OCI-LY1 (cell line): ENCODE results near the gene COX14.

Experiments used
- H2AFZ ChIP-seq: fragments of 200-600 bp; sonication (generic), shearing (Covaris generic); 2 replicates; pipeline ENCODE4 v1.6.0; 2014; ENCODE audit warnings: antibody characterized with exemption, mild to moderate bottlenecking, low read length
- H3F3A ChIP-seq: fragments of 200-600 bp; sonication (generic), shearing (Covaris generic); 2 replicates; pipeline ENCODE4 v1.6.0; 2014; ENCODE audit warnings: mild to moderate bottlenecking, antibody characterized with exemption, low read length, moderate library complexity; ENCODE audit not compliant: insufficient read depth
- H3K27ac ChIP-seq: fragments of 200-600 bp; sonication (generic); 2 replicates; pipeline ENCODE4 v1.5.1; 2014; ENCODE audit warnings: low read length, mixed run types, mild to moderate bottlenecking, low read depth; ENCODE audit not compliant: poor library complexity, severe bottlenecking
- H3K27me3 ChIP-seq: fragments of 200-600 bp; sonication (generic); 2 replicates; pipeline ENCODE4 v1.6.0; 2014; ENCODE audit warnings: antibody characterized with exemption, mild to moderate bottlenecking, low read length, moderate library complexity; ENCODE audit not compliant: insufficient read depth
- H3K36me3 ChIP-seq: fragments of 200-600 bp; sonication (generic); 2 replicates; pipeline ENCODE4 v1.6.1; 2014; ENCODE audit warnings: mild to moderate bottlenecking, antibody characterized with exemption, low read length, moderate library complexity, mixed read lengths; ENCODE audit not compliant: insufficient read depth
- H3K4me1 ChIP-seq: fragments of 200-600 bp; sonication (generic); 2 replicates; pipeline ENCODE4 v1.5.1; 2014; ENCODE audit warnings: mild to moderate bottlenecking, low read length, moderate library complexity; ENCODE audit not compliant: insufficient read depth, severe bottlenecking
- H3K4me2 ChIP-seq: fragments of 200-600 bp; sonication (generic), shearing (Covaris generic); 2 replicates; pipeline ENCODE4 v1.6.1; 2014; ENCODE audit warnings: low read length
- H3K4me3 ChIP-seq: fragments of 200-600 bp; sonication (generic); 2 replicates; pipeline ENCODE4 v1.5.1; 2014; ENCODE audit warnings: low read length, low read depth, mild to moderate bottlenecking, mixed read lengths; ENCODE audit not compliant: poor library complexity, severe bottlenecking
- H3K79me2 ChIP-seq: fragments of 200-600 bp; shearing (Covaris generic); 2 replicates; pipeline ENCODE4 v1.6.1; 2016; ENCODE audit warnings: mixed run types, low read length, mixed read lengths; ENCODE audit not compliant: insufficient read depth
- H3K9ac ChIP-seq: fragments of 200-600 bp; sonication (generic), shearing (Covaris generic); 2 replicates; pipeline ENCODE4 v1.6.1; 2014; ENCODE audit warnings: mild to moderate bottlenecking, low read length, mixed read lengths
- H3K9me2 ChIP-seq: fragments of 200-600 bp; sonication (generic), shearing (Covaris generic); 2 replicates; pipeline ENCODE4 v1.6.1; 2014; ENCODE audit warnings: low read depth, mild to moderate bottlenecking, low read length, mixed read lengths
- H3K9me3 ChIP-seq: fragments of 200-600 bp; shearing (Covaris generic); 2 replicates; pipeline ENCODE4 v1.6.1; 2014; ENCODE audit warnings: low read length, mixed read lengths
- H4K20me1 ChIP-seq: fragments of 200-600 bp; sonication (generic), shearing (Covaris generic); 2 replicates; pipeline ENCODE4 v1.6.0; 2016; ENCODE audit warnings: mild to moderate bottlenecking, low read length; ENCODE audit not compliant: insufficient read depth
- CTCF ChIP-seq: fragments of 200-600 bp; sonication (generic), shearing (Covaris generic); IDR thresholded peaks from 2 replicates; pipeline ENCODE4 v1.5.1; 2017; ENCODE audit warnings: mild to moderate bottlenecking, antibody characterized with exemption, low read length, moderate library complexity, mixed read lengths
- EZH2 ChIP-seq: fragments of 200-600 bp; sonication (generic), shearing (Covaris generic); IDR thresholded peaks from 2 replicates; pipeline ENCODE4 v1.8.0; 2017; ENCODE audit warnings: borderline replicate concordance, mixed run types, mild to moderate bottlenecking, antibody characterized with exemption, low read length, moderate library complexity, mixed read lengths

Gene COX14

GRCh38 chr12:50102131-50102531, 9.9 kb upstream of the COX14 start:
- TF ChIP-seq CTCF: no peak
- no peak for TF ChIP-seq EZH2
- H3K27ac ChIP-seq: no peak overlapping the region

DNA sequence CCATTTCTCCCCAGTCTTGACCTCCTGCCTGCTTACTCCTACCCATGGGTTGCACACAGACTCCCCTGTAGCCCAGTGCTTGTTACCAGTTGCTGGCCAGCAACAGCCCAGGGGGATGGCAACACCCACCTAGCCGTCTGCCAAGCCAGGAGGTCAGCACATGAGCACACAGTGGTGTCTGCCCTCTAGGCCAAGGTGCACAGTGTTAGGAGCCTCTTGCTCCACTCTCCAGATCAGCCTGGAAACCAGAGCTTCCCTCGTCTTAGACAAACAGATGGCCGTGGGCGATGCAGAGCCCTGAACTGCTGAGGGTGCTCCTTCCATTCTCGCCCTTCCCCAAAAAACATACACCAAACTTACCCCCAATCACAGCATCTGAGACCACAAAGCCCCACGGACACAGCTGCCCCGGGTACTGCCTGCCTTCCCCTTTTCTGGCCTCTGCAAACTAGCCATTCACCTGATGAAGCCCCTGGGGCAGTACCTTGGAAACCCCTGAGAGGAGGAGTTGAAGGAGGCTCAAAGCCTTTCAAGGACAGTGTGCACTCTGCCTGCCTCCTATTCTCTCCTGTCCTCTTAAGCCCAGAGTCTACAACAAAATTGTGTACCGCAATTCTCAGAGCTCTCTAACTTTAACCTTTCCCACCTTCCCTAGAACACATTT, 9.3 kb upstream of the COX14 start:
- TF ChIP-seq CTCF (no peak), EZH2 (no peak)
- no peak overlapping the region for H3K27ac ChIP-seq
- H2AFZ ChIP-seq: no peak overlapping the region

More at GRCh38 chr12:50102131-50102531, 9.9 kb upstream of the COX14 start:
- Histone ChIP-seq H3K36me3 (peaks cover 44% of the 10 kb centered on the region), H3K9ac (no peak overlapping the region), H3K9me3 (no peaks in the 10 kb centered on the region), H3K27me3 (no peaks in the 10 kb centered on the region), H3K4me3 (no peak overlapping the region), H3K4me2 (no peak overlapping the region), H2AFZ (no peak overlapping the region), H3F3A (no peaks in the 10 kb centered on the region), H3K4me1 (peaks cover 6% of the 10 kb centered on the region), H3K9me2 (no peaks in the 10 kb centered on the region), H3K79me2 (no peaks in the 10 kb centered on the region), H4K20me1 (no peaks in the 10 kb centered on the region)

DNA sequence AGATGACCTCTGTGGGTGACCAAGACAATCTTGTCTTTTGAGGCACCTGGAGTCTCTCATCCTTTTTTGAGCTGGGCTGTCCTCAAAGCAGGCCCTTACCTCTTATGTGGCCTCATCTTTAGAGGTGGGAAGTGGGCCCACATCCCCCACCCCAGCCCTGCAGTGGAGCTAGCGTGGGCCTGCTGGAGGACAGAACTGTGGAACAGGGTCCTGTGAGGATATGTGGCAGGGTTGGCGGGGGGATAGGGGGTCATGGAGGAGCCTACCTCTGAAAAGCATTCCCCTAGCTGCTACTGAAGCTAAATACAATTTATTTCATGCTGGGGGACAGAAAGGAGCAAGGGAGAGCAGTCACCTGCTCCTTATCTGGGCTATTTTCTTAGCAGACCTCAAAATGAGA, 8.7 kb upstream of the COX14 start:
- H3K9me3 ChIP-seq: no peaks in the 10 kb centered on the region
- H3K79me2 ChIP-seq: no peaks in the 10 kb centered on the region
- no peaks in the 10 kb centered on the region for H4K20me1 ChIP-seq
- no peaks in the 10 kb centered on the region for H3F3A ChIP-seq
- H3K4me2 ChIP-seq: no peak overlapping the region
- H3K9me2 ChIP-seq: no peaks in the 10 kb centered on the region
- TF ChIP-seq EZH2: no peak
- TF ChIP-seq CTCF: no peak
- no peak overlapping the region for H3K9ac ChIP-seq
- H3K4me3 ChIP-seq: no peak overlapping the region
- no peaks in the 10 kb centered on the region for H3K27me3 ChIP-seq
- peaks cover 34% of the 10 kb centered on the region for H3K36me3 ChIP-seq
- peaks cover 6% of the 10 kb centered on the region for H3K4me1 ChIP-seq
- H3K27ac ChIP-seq: no peak overlapping the region
- no peak overlapping the region for H2AFZ ChIP-seq

More for the DNA sequence above, 9.3 kb upstream of the COX14 start:
- H3K4me1 ChIP-seq: peaks cover 6% of the 10 kb centered on the region
- no peak overlapping the region for H3K4me2 ChIP-seq
- no peaks in the 10 kb centered on the region for H4K20me1 ChIP-seq
- H3K9ac ChIP-seq: no peak overlapping the region
- H3K27me3 ChIP-seq: no peaks in the 10 kb centered on the region
- no peaks in the 10 kb centered on the region for H3K9me2 ChIP-seq
- no peaks in the 10 kb centered on the region for H3F3A ChIP-seq
- H3K9me3 ChIP-seq: no peaks in the 10 kb centered on the region
- no peaks in the 10 kb centered on the region for H3K79me2 ChIP-seq
- H3K4me3 ChIP-seq: no peak overlapping the region
- H3K36me3 ChIP-seq: peaks cover 40% of the 10 kb centered on the region
